GM12878 (cell line): ENCODE data around the gene BAZ2B.

Experiments used
- BHLHE40 ChIP-seq, 2 experiments: fragments of 450-650 bp in 1 of 2; IDR thresholded peaks; 2 replicates each; pipeline ENCODE4 v1.6.1; 2011 to 2017; ENCODE audit warnings: low read depth in 2 of 2, borderline replicate concordance in 1 of 2, improper control_type of control experiment in 1 of 2, low read length in 1 of 2, mild to moderate bottlenecking in 1 of 2
- CREB1 ChIP-seq: IDR thresholded peaks from 2 replicates; pipeline ENCODE4 v1.6.1; 2012; ENCODE audit warnings: low read depth, mild to moderate bottlenecking, inconsistent platforms
- CTCF ChIP-seq, 3 experiments: IDR thresholded peaks in 2 of 3; conservative IDR thresholded peaks in 1 of 3; 2 replicates each; pipeline ENCODE4 v1.5.1; 2011; ENCODE audit warnings: low read depth in 3 of 3, low read length in 3 of 3, mild to moderate bottlenecking in 3 of 3, control low read depth in 2 of 3, moderate library complexity in 2 of 3, inconsistent platforms in 1 of 3, mixed read lengths in 1 of 3; ENCODE audit not compliant: control insufficient read depth in 2 of 3, insufficient read depth in 1 of 3; ENCODE audit errors: extremely low read depth in 1 of 3
- EP300 ChIP-seq, 2 experiments: fragments of 150-350 bp in 1 of 2; IDR thresholded peaks; 2 replicates each; pipeline ENCODE4 v1.6.1; 2011 to 2012; ENCODE audit warnings: low read depth in 2 of 2, low read length in 2 of 2, borderline replicate concordance in 1 of 2, improper control_type of control experiment in 1 of 2, inconsistent platforms in 1 of 2; ENCODE audit not compliant: control insufficient read depth in 1 of 2
- ESRRA ChIP-seq: IDR thresholded peaks from 2 replicates; pipeline ENCODE4 v1.6.1; 2012; ENCODE audit warnings: mild to moderate bottlenecking, low read length, improper control_type of control experiment
- HDGF ChIP-seq: fragments of 450-650 bp; IDR thresholded peaks from 2 replicates; pipeline ENCODE4 v1.6.1; 2016; ENCODE audit warnings: antibody characterized with exemption
- MAX ChIP-seq: IDR thresholded peaks from 2 replicates; pipeline ENCODE4 v1.6.1; 2012; ENCODE audit warnings: low read depth, low read length, improper control_type of control experiment
- MXI1 ChIP-seq: fragments of 150-350 bp; IDR thresholded peaks from 2 replicates; pipeline ENCODE4 v1.6.1; 2011; ENCODE audit warnings: low read depth, mild to moderate bottlenecking, inconsistent platforms, low read length, improper control_type of control experiment
- NFYB ChIP-seq: IDR thresholded peaks from 2 replicates; pipeline ENCODE4 v1.6.1; 2011; ENCODE audit warnings: low read depth, mild to moderate bottlenecking, low read length, improper control_type of control experiment, moderate library complexity; ENCODE audit not compliant: insufficient read depth
- POLR2A ChIP-seq: IDR thresholded peaks from 2 replicates; pipeline ENCODE4 v1.6.1; 2011; ENCODE audit warnings: low read depth, mild to moderate bottlenecking, low read length
- SPI1 ChIP-seq: IDR thresholded peaks from 2 replicates; pipeline ENCODE4 v1.6.1; 2011; ENCODE audit warnings: low read depth, mild to moderate bottlenecking, low read length, moderate library complexity, borderline replicate concordance; ENCODE audit not compliant: insufficient read depth

- TF ChIP-seq BHLHE40 (IDR thresholded peaks at IDR 0.05; ENCODE audit: borderline replicate concordance in 1 of 2, low read depth in 2 of 2, low read length in 1 of 2) (no peak), CTCF (IDR thresholded peaks at IDR 0.05 in 2 of 3, conservative IDR thresholded peaks at IDR 0.05 in 1 of 3; ENCODE audit: control insufficient read depth in 2 of 3, extremely low read depth in 1 of 3, insufficient read depth in 1 of 3, low read depth in 3 of 3, low read length in 3 of 3) (no peak), ESRRA (no peak), POLR2A (no peak), EP300 (IDR thresholded peaks at IDR 0.05; ENCODE audit: borderline replicate concordance in 1 of 2, control insufficient read depth in 1 of 2, low read depth in 2 of 2, low read length in 2 of 2) (no peak), NFYB (no peak), SPI1 (no peak), CREB1 (no peak), MAX (no peak), MXI1 (no peak), HDGF (no peak)
Measured at GRCh38 chr2:159633219-159633618, 16.9 kb upstream of the BAZ2B start.
